CD4-positive, alpha-beta memory T cell (primary cell): ENCODE data around the gene GRK5. TPM values are rescaled to one million over a fixed set of nuclear protein-coding genes. Genes with fewer than 3 reads are reported as not detected.

ENCODE experiments used
- CTCF ChIA-PET: fragments of 350-600 bp; sonication (Branson Sonifier 250); formaldehyde crosslinking; loops from one replicate; lab custom pipeline; 2021; ENCODE audit warnings: inconsistent platforms; ENCODE audit not compliant: partially characterized antibody; lab: Charles Lee
- POLR2A ChIA-PET: fragments of 350-600 bp; sonication (Branson Sonifier 250); formaldehyde crosslinking; loops from one replicate; lab custom pipeline; 2021; ENCODE audit not compliant: partially characterized antibody; lab: Charles Lee
- DNase-seq, 5 donors: peaks; one replicate each; pipeline versions ENCODE4 v3.0.0 to v3.0.0-alpha.2; 2020 to 2022; ENCODE audit warnings: mixed read lengths in 1 of 5
- H3K27ac ChIP-seq: one replicate; pipeline ENCODE4 v1.7.0; 2013; ENCODE audit warnings: low read depth, low read length
- H3K27me3 ChIP-seq: 2 replicates; pipeline ENCODE4 v1.7.0; 2013; ENCODE audit warnings: mild to moderate bottlenecking, low read length, moderate library complexity; ENCODE audit not compliant: insufficient read depth
- H3K36me3 ChIP-seq: 2 replicates; pipeline ENCODE4 v1.7.0; 2013; ENCODE audit warnings: mild to moderate bottlenecking, low read length, moderate library complexity; ENCODE audit not compliant: insufficient read depth
- H3K4me1 ChIP-seq: 2 replicates; pipeline ENCODE4 v1.7.0; 2013; ENCODE audit warnings: mild to moderate bottlenecking, low read length, moderate library complexity; ENCODE audit not compliant: insufficient read depth
- H3K4me3 ChIP-seq, 2 donors: one replicate each; pipeline ENCODE4 v1.7.0; 2013; ENCODE audit warnings: low read length in 2 of 2, mild to moderate bottlenecking in 1 of 2
- H3K9me3 ChIP-seq, 2 donors: one replicate each; pipeline ENCODE4 v1.7.0; 2013; ENCODE audit warnings: low read length in 2 of 2, control low read depth in 1 of 2; ENCODE audit not compliant: control insufficient read depth in 1 of 2
- H3K27ac Mint-ChIP-seq, 7 donors: one replicate each; pipeline ENCODE4 v1.8.0; 2020 to 2021; ENCODE audit warnings: mixed read lengths in 7 of 7, mild to moderate bottlenecking in 6 of 7, inconsistent platforms in 3 of 7, moderate library complexity in 3 of 7
- H3K27me3 Mint-ChIP-seq, 2 donors: one replicate each; pipeline ENCODE4 v1.8.0; 2020 to 2021; ENCODE audit warnings: mixed read lengths in 2 of 2
- H3K36me3 Mint-ChIP-seq, 2 donors: one replicate each; pipeline ENCODE4 v1.8.0; 2020 to 2021; ENCODE audit warnings: mixed read lengths in 2 of 2, inconsistent platforms in 1 of 2, mild to moderate bottlenecking in 1 of 2
- H3K4me1 Mint-ChIP-seq, 4 donors: one replicate each; pipeline ENCODE4 v1.8.0; 2020 to 2021; ENCODE audit warnings: mixed read lengths in 4 of 4, mild to moderate bottlenecking in 1 of 4
- H3K4me3 Mint-ChIP-seq, 8 donors: one replicate each; pipeline ENCODE4 v1.8.0; 2020 to 2021; ENCODE audit warnings: mixed read lengths in 8 of 8, mild to moderate bottlenecking in 7 of 8, moderate library complexity in 6 of 8, inconsistent platforms in 3 of 8
- H3K9me3 Mint-ChIP-seq, 8 donors: one replicate each; pipeline ENCODE4 v1.8.0; 2020 to 2021; ENCODE audit warnings: mixed read lengths in 8 of 8, mild to moderate bottlenecking in 5 of 8, inconsistent platforms in 3 of 8, moderate library complexity in 1 of 8
- intact Hi-C: fragments of 100-400 bp; cut with micrococcal nuclease; formaldehyde crosslinking; loops from one replicate; pipeline ENCODE4 v1.15.1; 2023
- polyA plus RNA-seq, 2 donors: library from polyadenylated mRNA; unstranded; fragments of 300-500 nt; fragmentation: Illumina TruSeq; gene quantifications; one replicate each; pipeline ENCODE4 v1.2.3, GENCODE V29; 2021
- total RNA-seq, 2 experiments: library from RNA; stranded (reverse); gene quantifications; one replicate each; pipeline ENCODE4 v1.2.3, GENCODE V29; 2021

GRK5 gene
- total and polyA plus RNA-seq, 4 experiments from 2014 or later: 7.6 to 27.9 (median 18.6) TPM

DNA sequence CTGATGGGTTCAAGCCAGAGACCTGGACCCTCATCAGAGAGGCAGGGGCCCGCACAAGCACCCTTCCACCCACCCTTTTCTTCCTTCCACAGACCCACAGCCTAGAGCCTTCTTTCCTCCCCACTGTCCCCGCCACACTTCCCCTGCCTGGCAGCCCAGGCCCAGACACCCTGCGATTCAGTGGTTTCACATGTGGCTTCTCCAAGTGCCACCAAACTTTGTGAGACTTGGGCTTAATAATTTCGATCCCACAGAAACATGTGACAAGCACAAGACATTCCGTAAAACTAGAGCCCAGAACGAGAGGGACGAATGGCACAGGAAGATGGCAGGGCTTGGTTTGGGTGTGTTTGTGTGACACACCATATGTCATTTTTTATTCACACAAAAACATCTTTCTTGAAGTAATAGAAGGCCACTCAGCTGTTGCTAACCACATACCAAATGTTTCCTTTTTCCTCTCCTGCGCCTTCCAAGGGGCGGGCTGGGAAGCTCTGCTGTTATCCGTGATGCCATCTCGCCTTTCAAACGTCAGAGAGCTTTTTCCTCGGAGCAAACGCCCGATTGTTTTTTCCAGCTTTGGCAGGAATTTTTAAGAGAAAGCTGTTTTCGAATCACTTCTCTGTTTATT, 162.9 kb downstream of the GRK5 start:
- no peak overlapping the region for H3K27ac ChIP-seq
- no peaks in the 10 kb centered on the region for H3K27me3 ChIP-seq
- H3K4me1 ChIP-seq: no peaks in the 10 kb centered on the region
- Mint-ChIP-seq H3K27me3 (no peaks in the 10 kb centered on the region), H3K4me3 (no peak overlapping the region), H3K4me1 (peaks cover 13 to 16% (median 15%) of the 10 kb centered on the region in 4 donors), H3K9me3 (no peaks in the 10 kb centered on the region), H3K36me3 (peaks cover 0 to 4% of the 10 kb centered on the region in 2 donors), H3K27ac (peak overlapping the region in 5 of 7 donors; percentile 43 to 89 (median 57))
- DNase-seq: no peak
- H3K4me3 ChIP-seq: no peak overlapping the region
- ChIA-PET POLR2A (no interaction called here), CTCF (no interaction called here)
- intact Hi-C loops: no loop called here
- H3K9me3 ChIP-seq: no peaks in the 10 kb centered on the region
- H3K36me3 ChIP-seq: no peaks in the 10 kb centered on the region

GRCh38 chr10:119370972-119371703, 163.8 kb downstream of the GRK5 start:
- ChIA-PET POLR2A (no interaction called here), CTCF (no interaction called here)
- Mint-ChIP-seq H3K27me3 (no peaks in the 10 kb centered on the region), H3K9me3 (no peaks in the 10 kb centered on the region), H3K27ac (peak overlapping the region in 1 of 7 donors; percentile 73), H3K4me3 (no peak overlapping the region), H3K4me1 (peaks cover 16 to 22% (median 17%) of the 10 kb centered on the region in 4 donors), H3K36me3 (peaks cover 0 to 4% of the 10 kb centered on the region in 2 donors)
- Histone ChIP-seq H3K4me1 (no peaks in the 10 kb centered on the region), H3K9me3 (no peaks in the 10 kb centered on the region), H3K4me3 (no peak overlapping the region), H3K27me3 (no peaks in the 10 kb centered on the region), H3K27ac (no peak overlapping the region), H3K36me3 (no peaks in the 10 kb centered on the region)
- no peak for DNase-seq
- intact Hi-C loops: no loop called here

DNA sequence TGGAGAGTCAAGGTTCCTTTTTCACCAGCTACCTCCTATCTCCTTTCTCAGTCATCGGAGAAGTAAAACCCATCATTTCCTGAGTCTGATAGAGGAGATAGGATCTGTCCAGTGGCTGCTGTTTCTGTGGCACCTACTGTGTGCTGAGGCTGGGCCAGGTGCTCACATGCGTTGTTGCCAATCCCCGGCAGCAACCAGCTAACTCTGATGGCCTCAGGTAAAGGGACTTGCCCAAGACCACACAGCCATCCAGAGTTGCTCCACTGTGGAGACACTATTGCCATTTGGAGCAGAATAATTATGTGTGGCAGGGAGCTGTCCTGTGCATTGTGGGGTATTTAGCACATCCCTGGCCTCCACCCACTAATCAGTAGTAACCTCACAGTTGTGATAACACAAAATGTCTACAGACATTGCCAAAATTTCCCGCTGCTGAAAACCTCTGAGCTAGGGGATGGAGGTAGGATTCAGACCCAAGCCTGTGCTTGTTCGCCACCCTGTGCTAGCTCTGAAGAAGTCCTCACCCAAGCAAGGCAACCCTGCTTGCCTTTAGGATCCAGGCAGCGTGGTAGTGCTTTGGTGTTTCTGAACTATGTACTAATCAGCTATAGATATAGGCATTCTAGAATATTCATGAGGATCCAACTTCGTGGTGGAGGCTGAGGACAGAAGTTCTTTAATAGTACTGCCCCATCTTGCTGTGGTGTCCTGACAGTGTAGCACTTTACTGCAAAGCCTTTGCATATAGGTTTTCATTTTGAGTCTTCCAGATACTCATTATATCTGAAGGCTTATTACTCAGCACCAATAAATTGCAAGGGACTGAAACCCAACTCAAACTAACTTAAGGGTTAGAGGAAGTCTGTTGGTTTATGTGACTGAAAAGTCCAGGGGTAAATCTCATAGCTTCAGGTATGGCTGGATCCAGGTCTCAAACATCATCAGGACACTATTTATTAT, 164.6 kb downstream of the GRK5 start:
- POLR2A ChIA-PET: no interaction called here
- peaks cover 14 to 25% (median 19%) of the 10 kb centered on the region in 4 donors for H3K4me1 Mint-ChIP-seq
- H3K4me3 Mint-ChIP-seq: no peak overlapping the region
- H3K4me1 ChIP-seq: no peaks in the 10 kb centered on the region
- H3K36me3 ChIP-seq: no peaks in the 10 kb centered on the region
- H3K27ac ChIP-seq: no peak overlapping the region
- H3K36me3 Mint-ChIP-seq: peaks cover 0 to 2% of the 10 kb centered on the region in 2 donors
- H3K27me3 ChIP-seq: no peaks in the 10 kb centered on the region
- H3K9me3 ChIP-seq: no peaks in the 10 kb centered on the region
- H3K27ac Mint-ChIP-seq: peak overlapping the region in 2 of 7 donors; percentile 12 to 52
- DNase-seq: no peak
- no peaks in the 10 kb centered on the region for H3K9me3 Mint-ChIP-seq
- H3K4me3 ChIP-seq: no peak overlapping the region
- H3K27me3 Mint-ChIP-seq: no peaks in the 10 kb centered on the region
- CTCF ChIA-PET: interaction anchor here (0.6 kb wide), 1 partner anchor 44 kb away, joined by 3 read pairs; no protein-coding TSS in a partner anchor
- intact Hi-C loops: no loop called here

GRCh38 chr10:119373294-119374102, 166.1 kb downstream of the GRK5 start:
- Mint-ChIP-seq H3K4me3 (no peak overlapping the region), H3K27me3 (no peaks in the 10 kb centered on the region), H3K4me1 (peaks cover 16 to 30% (median 19%) of the 10 kb centered on the region in 4 donors), H3K27ac (peak overlapping the region in 3 of 7 donors; percentile 13 to 51 (median 17)), H3K36me3 (no peaks in the 10 kb centered on the region), H3K9me3 (no peaks in the 10 kb centered on the region)
- Histone ChIP-seq H3K27me3 (no peaks in the 10 kb centered on the region), H3K27ac (no peak overlapping the region), H3K4me1 (no peaks in the 10 kb centered on the region), H3K9me3 (no peaks in the 10 kb centered on the region), H3K36me3 (no peaks in the 10 kb centered on the region), H3K4me3 (no peak overlapping the region)
- intact Hi-C loops: no loop called here
- no peak for DNase-seq
- POLR2A ChIA-PET: no interaction called here
- CTCF ChIA-PET: no interaction called here

DNA sequence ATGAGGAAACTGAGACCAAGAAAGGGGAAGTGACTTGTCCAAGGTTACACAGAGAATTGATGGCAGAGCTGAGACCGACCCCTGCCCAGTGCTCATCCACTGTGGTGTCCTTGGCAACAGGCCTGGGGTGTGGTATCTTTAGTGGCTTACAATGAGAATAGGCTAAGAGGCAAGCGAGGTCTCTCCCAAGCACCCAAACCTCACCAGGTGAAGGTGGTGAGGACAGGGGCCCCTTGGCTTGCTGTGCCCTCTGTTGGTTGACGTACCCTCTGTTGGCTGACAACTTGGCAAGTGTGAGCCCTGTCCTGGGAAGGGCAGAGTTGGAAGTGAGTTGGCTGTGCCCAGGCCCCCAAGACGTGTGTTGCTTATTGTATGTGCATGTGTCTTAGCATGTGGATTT, 166.9 kb downstream of the GRK5 start:
- no peaks in the 10 kb centered on the region for H3K9me3 Mint-ChIP-seq
- H3K27ac Mint-ChIP-seq: peak overlapping the region in 3 of 7 donors; percentile 24 to 41 (median 39)
- H3K9me3 ChIP-seq: no peaks in the 10 kb centered on the region
- no peak overlapping the region for H3K27ac ChIP-seq
- DNase-seq: no peak
- H3K27me3 Mint-ChIP-seq: no peaks in the 10 kb centered on the region
- H3K4me3 Mint-ChIP-seq: no peak overlapping the region
- no peaks in the 10 kb centered on the region for H3K4me1 ChIP-seq
- no peaks in the 10 kb centered on the region for H3K36me3 ChIP-seq
- no peaks in the 10 kb centered on the region for H3K36me3 Mint-ChIP-seq
- H3K27me3 ChIP-seq: no peaks in the 10 kb centered on the region
- peaks cover 18 to 30% (median 23%) of the 10 kb centered on the region in 4 donors for H3K4me1 Mint-ChIP-seq
- POLR2A ChIA-PET: no interaction called here
- CTCF ChIA-PET: no interaction called here
- intact Hi-C loops: no loop called here
- no peak overlapping the region for H3K4me3 ChIP-seq

DNA sequence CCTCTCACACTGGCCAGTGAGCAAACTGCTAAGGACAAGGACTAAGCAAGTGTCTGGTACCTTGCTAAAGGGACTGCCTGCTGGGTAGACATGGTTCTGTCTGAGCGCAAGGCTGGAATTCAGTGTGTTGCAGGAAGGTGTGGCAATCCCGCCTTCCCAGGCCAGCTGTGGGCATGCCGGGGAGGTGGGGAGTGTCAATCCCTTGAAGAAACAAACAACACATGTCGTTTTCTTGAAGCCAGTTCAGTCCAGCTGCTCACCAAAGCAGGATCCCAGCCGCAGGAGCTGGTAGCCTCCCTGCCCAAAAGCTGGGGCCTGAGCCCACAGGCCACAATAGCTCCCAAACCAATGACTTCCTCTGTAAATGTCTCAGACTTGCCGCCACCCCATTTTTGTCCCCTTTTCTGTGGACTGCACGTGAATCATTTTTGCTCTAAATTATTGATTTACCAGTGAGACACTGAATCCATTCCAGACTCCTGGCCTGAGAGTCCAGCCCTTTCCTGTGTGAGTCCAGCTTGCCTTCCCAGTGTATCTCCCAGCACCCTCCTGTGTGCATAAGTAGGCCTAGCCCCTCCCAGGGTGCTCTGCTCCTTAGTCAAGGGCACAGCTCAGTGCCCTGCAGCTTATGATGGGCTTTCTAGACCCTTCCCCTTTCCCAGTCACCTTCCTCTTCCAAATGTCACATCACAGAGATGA, 168.4 kb downstream of the GRK5 start:
- Histone ChIP-seq H3K9me3 (no peaks in the 10 kb centered on the region), H3K27me3 (no peaks in the 10 kb centered on the region), H3K4me3 (no peak overlapping the region), H3K4me1 (no peaks in the 10 kb centered on the region), H3K27ac (no peak overlapping the region), H3K36me3 (no peaks in the 10 kb centered on the region)
- Mint-ChIP-seq H3K27ac (peak overlapping the region in 3 of 7 donors; percentile 15 to 65 (median 62)), H3K36me3 (peaks cover 6 to 9% of the 10 kb centered on the region in 2 donors), H3K27me3 (no peaks in the 10 kb centered on the region), H3K4me1 (peaks cover 16 to 26% (median 21%) of the 10 kb centered on the region in 4 donors), H3K9me3 (no peaks in the 10 kb centered on the region), H3K4me3 (no peak overlapping the region)
- POLR2A ChIA-PET: interaction anchor here (0.5 kb wide), 1 partner anchor 12 kb away, joined by 3 read pairs; no protein-coding TSS in a partner anchor
- DNase-seq: no peak
- CTCF ChIA-PET: no interaction called here
- intact Hi-C loops: no loop called here
